GM12892 (cell line): ENCODE measurements around the gene GATA2.

Experiments used
- POLR2AphosphoS5 ChIP-seq: IDR thresholded peaks from 2 replicates; pipeline ENCODE4 v1.6.1; 2011; ENCODE audit warnings: low read depth, low read length, control low read depth
- TAF1 ChIP-seq: IDR thresholded peaks from 2 replicates; pipeline ENCODE4 v1.6.1; 2011; ENCODE audit warnings: low read depth, mild to moderate bottlenecking, control low read depth, low read length, borderline replicate concordance

- TF ChIP-seq POLR2AphosphoS5, result no peak
- TF ChIP-seq TAF1, result no peak
These were observed 11.5 kb downstream of the GATA2 start for GRCh38 chr3:128481438-128481942.
